IMR-90 (cell line): ENCODE measurements around the gene NBPF4.
"Not testable (repeated sequence)": the region's sequence is repeated elsewhere in the genome, so short reads cannot be mapped to it uniquely, and the experiment has no call there.

Experiments
- CEBPB ChIP-seq: IDR thresholded peaks from 2 replicates; pipeline ENCODE4 v1.6.1; 2012; ENCODE audit warnings: low read depth, low read length, improper control_type of control experiment
- CTCF ChIP-seq: conservative IDR thresholded peaks from 2 replicates; pipeline ENCODE4 v1.5.1; 2012; ENCODE audit warnings: mild to moderate bottlenecking, low read depth, low read length, improper control_type of control experiment
- MXI1 ChIP-seq: IDR thresholded peaks from 2 replicates; pipeline ENCODE4 v1.6.1; 2012; ENCODE audit warnings: low read depth, mild to moderate bottlenecking, low read length, moderate library complexity, borderline replicate concordance
- POLR2A ChIP-seq: IDR thresholded peaks from 2 replicates; pipeline ENCODE4 v1.6.1; 2012; ENCODE audit warnings: mild to moderate bottlenecking, low read depth, low read length
- RAD21 ChIP-seq: IDR thresholded peaks from 2 replicates; pipeline ENCODE4 v1.6.1; 2012; ENCODE audit warnings: low read length, improper control_type of control experiment
- USF2 ChIP-seq: fragments of 150-350 bp; IDR thresholded peaks from 2 replicates; pipeline ENCODE4 v1.6.1; 2017; ENCODE audit warnings: mild to moderate bottlenecking, antibody characterized with exemption, low read length, low read depth

- not testable (repeated sequence) for TF ChIP-seq POLR2A, CTCF, USF2, RAD21, MXI1, CEBPB
These were observed 17.0 kb downstream of the NBPF4 start for GRCh38 chr1:108226855-108227254.
